ENCODE results near the gene MTX2. TPM values are rescaled to one million over a fixed set of nuclear protein-coding genes. Genes with fewer than 3 reads are reported as not detected.

The MTX2 gene
- total RNA-seq (2014; rRNA removed; shearing (Covaris generic)) = 47.7 and 50.7 TPM in 2 replicates

GRCh38 chr2:176269319-176270099, at the start of gene MTX2:
Gene MTX2, plus strand, starts transcription at chr2:176269442. Its CDS starts 188 bp downstream, at chr2:176269630.
- peak; percentile 79 for DNase-seq (ENCODE audit: low spot score)

GRCh38 chr2:176227874-176228273, 41.4 kb upstream of the MTX2 start:
- DNase-seq (ENCODE audit: low spot score) = no peak

GRCh38 chr2:176234156-176234555, 35.1 kb upstream of the MTX2 start:
- DNase-seq (ENCODE audit: low spot score) = no peak

GRCh38 chr2:176234940-176235339, 34.3 kb upstream of the MTX2 start:
- no peak for DNase-seq (ENCODE audit: low spot score)

GRCh38 chr2:176237456-176237855, 31.8 kb upstream of the MTX2 start:
- DNase-seq (ENCODE audit: low spot score) = no peak

GRCh38 chr2:176239031-176239430, 30.2 kb upstream of the MTX2 start:
- no peak for DNase-seq (ENCODE audit: low spot score)

GRCh38 chr2:176240301-176240700, 28.9 kb upstream of the MTX2 start:
- DNase-seq (ENCODE audit: low spot score) = no peak

GRCh38 chr2:176242276-176242675, 27.0 kb upstream of the MTX2 start:
- no peak for DNase-seq (ENCODE audit: low spot score)

- DNase-seq (ENCODE audit: low spot score) = no peak
These were observed 22.9 kb upstream of the MTX2 start for GRCh38 chr2:176246331-176246730.

- DNase-seq (ENCODE audit: low spot score) = no peak
These were observed 21.4 kb upstream of the MTX2 start for GRCh38 chr2:176247859-176248258.

GRCh38 chr2:176251928-176252327, 17.3 kb upstream of the MTX2 start:
- no peak for DNase-seq (ENCODE audit: low spot score)

GRCh38 chr2:176260689-176261088, 8.6 kb upstream of the MTX2 start:
- no peak for DNase-seq (ENCODE audit: low spot score)

GRCh38 chr2:176261136-176261535, 8.1 kb upstream of the MTX2 start:
- no peak for DNase-seq (ENCODE audit: low spot score)

- DNase-seq (ENCODE audit: low spot score) = no peak
These were observed 295 bp upstream of the MTX2 start for GRCh38 chr2:176268976-176269318.

GRCh38 chr2:176270100-176270750, 983 bp downstream of the MTX2 start:
- no peak for DNase-seq (ENCODE audit: low spot score)

GRCh38 chr2:176272870-176273459, 3.7 kb downstream of the MTX2 start:
- no peak for DNase-seq (ENCODE audit: low spot score)

- no peak for DNase-seq (ENCODE audit: low spot score)
These were observed 9.7 kb downstream of the MTX2 start for GRCh38 chr2:176278927-176279326.

GRCh38 chr2:176280156-176280555, 10.9 kb downstream of the MTX2 start:
- DNase-seq (ENCODE audit: low spot score) = no peak

- no peak for DNase-seq (ENCODE audit: low spot score)
These were observed 11.8 kb downstream of the MTX2 start for GRCh38 chr2:176280867-176281658.

GRCh38 chr2:176283291-176284068, 14.2 kb downstream of the MTX2 start:
- no peak for DNase-seq (ENCODE audit: low spot score)

- DNase-seq (ENCODE audit: low spot score) = no peak
These were observed 15.3 kb downstream of the MTX2 start for GRCh38 chr2:176284461-176285049.

Measured in HT-29 (cell line).